HCT116 (cell line): ENCODE data around the gene PACRG. TPM values are rescaled to one million over a fixed set of nuclear protein-coding genes. Genes with fewer than 3 reads are reported as not detected.

Experiments
- ATAC-seq: fragments of 200-7000 bp; cut with Tn5 transposase; 2 replicates; pipeline ENCODE4 v1.9.1; 2020; ENCODE audit warnings: mild to moderate bottlenecking, moderate library complexity
- BruUV-seq: library from RNA; stranded (reverse); fragments of 400-500 nt; replicated peaks from 2 replicates; lab custom pipeline; 2021; lab: Mats Ljungman, UMichigan
- CTCF ChIA-PET: fragments of 300-600 bp; sonication (Branson Sonifier 250); formaldehyde crosslinking; loops from one replicate; lab custom pipeline; 2021; ENCODE audit warnings: antibody characterized with exemption; lab: Charles Lee
- POLR2A ChIA-PET: fragments of 300-600, 350-600 bp; sonication (Branson Sonifier 250); formaldehyde crosslinking; loops from one replicate; lab custom pipeline; 2021; ENCODE audit warnings: antibody characterized with exemption; lab: Charles Lee
- RAD21 ChIA-PET, 2 experiments: fragments of 300-600 bp; sonication (Branson Sonifier 250); formaldehyde crosslinking; loops; one replicate each; lab custom pipeline; 2023; ENCODE audit warnings: low total read pairs in 2 of 2; ENCODE audit not compliant: uncharacterized antibody in 2 of 2, unreplicated experiment in 2 of 2, low non-redundant PET in 1 of 2; lab: Charles Lee
- DNase-seq: peaks from one replicate; pipeline ENCODE4 v3.0.0-alpha.2; 2010; ENCODE audit warnings: low read depth, low spot score
- H2AFZ ChIP-seq: fragments of 200-600 bp; shearing (Covaris generic), sonication (generic); 2 replicates; pipeline ENCODE4 v1.6.1; 2017; ENCODE audit warnings: low read depth, mixed run types, mixed read lengths, antibody characterized with exemption, low read length; ENCODE audit not compliant: poor library complexity, severe bottlenecking
- H3K27ac ChIP-seq: 2 replicates; pipeline ENCODE4 v1.5.1; 2012; ENCODE audit warnings: low read depth, low read length
- H3K27me3 ChIP-seq: fragments of 200-600 bp; sonication (generic); 2 replicates; pipeline ENCODE4 v1.6.1; 2016; ENCODE audit warnings: mixed run types, low read length, mixed read lengths; ENCODE audit not compliant: insufficient read depth
- H3K36me3 ChIP-seq, 2 experiments: fragments of 200-500 bp in 1 of 2; fragments of 200-600 bp in 1 of 2; sonication (Bioruptor generic) in 1 of 2; sonication (generic) in 1 of 2; 2 replicates each; pipeline versions ENCODE4 v1.5.1 to v1.6.1; 2014 to 2016; ENCODE audit warnings: low read length in 2 of 2, inconsistent platforms in 1 of 2, mixed read lengths in 1 of 2, mixed run types in 1 of 2; ENCODE audit not compliant: insufficient read depth in 2 of 2, control insufficient read depth in 1 of 2
- H3K4me1 ChIP-seq, 2 experiments: fragments of 200-600 bp in 1 of 2; sonication (generic) in 1 of 2; 2 replicates each; pipeline versions ENCODE4 v1.5.1 to v1.6.1; 2012 to 2017; ENCODE audit warnings: low read length in 2 of 2, inconsistent platforms in 1 of 2, mild to moderate bottlenecking in 1 of 2, mixed read lengths in 1 of 2, mixed run types in 1 of 2, moderate library complexity in 1 of 2; ENCODE audit not compliant: insufficient read depth in 2 of 2, control insufficient read depth in 1 of 2
- H3K4me2 ChIP-seq: fragments of 200-600 bp; sonication (generic); 2 replicates; pipeline ENCODE4 v1.6.1; 2017; ENCODE audit warnings: mixed run types, low read length, mixed read lengths
- H3K4me3 ChIP-seq, 2 experiments: fragments of 200-600 bp in 1 of 2; sonication (generic) in 1 of 2; replicated peaks in 1 of 2; 2 replicates each; pipeline ENCODE4 v1.5.1; 2011 to 2016; ENCODE audit warnings: low read length in 2 of 2, control low read depth in 1 of 2, low read depth in 1 of 2, mild to moderate bottlenecking in 1 of 2, mixed read lengths in 1 of 2, mixed run types in 1 of 2
- H3K79me2 ChIP-seq: fragments of 200-600 bp; sonication (generic); 2 replicates; pipeline ENCODE4 v1.6.1; 2017; ENCODE audit warnings: mild to moderate bottlenecking, mixed run types, low read length, moderate library complexity, mixed read lengths; ENCODE audit not compliant: insufficient read depth
- H3K9ac ChIP-seq: fragments of 200-600 bp; sonication (generic); 2 replicates; pipeline ENCODE4 v1.6.1; 2016; ENCODE audit warnings: low read length, mixed read lengths
- H3K9me2 ChIP-seq: fragments of 200-600 bp; sonication (generic), shearing (Covaris generic); 2 replicates; pipeline ENCODE4 v1.6.1; 2017; ENCODE audit warnings: mixed run types, mild to moderate bottlenecking, moderate library complexity; ENCODE audit not compliant: insufficient read depth
- H3K9me3 ChIP-seq, 2 experiments: fragments of 200-500 bp in 1 of 2; fragments of 200-600 bp in 1 of 2; sonication (Bioruptor generic) in 1 of 2; sonication (generic) in 1 of 2; 2 replicates each; pipeline ENCODE4 v1.6.1; 2014 to 2017; ENCODE audit warnings: low read length in 2 of 2, mixed read lengths in 2 of 2, inconsistent platforms in 1 of 2, low read depth in 1 of 2, mild to moderate bottlenecking in 1 of 2, mixed run types in 1 of 2, moderate library complexity in 1 of 2; ENCODE audit not compliant: control insufficient read depth in 1 of 2, insufficient read depth in 1 of 2
- H4K20me1 ChIP-seq: fragments of 200-600 bp; sonication (generic), shearing (Covaris generic); 2 replicates; pipeline ENCODE4 v1.6.1; 2017; ENCODE audit warnings: mixed run types, mild to moderate bottlenecking, moderate library complexity; ENCODE audit not compliant: insufficient read depth
- CBX3 ChIP-seq: IDR thresholded peaks from 2 replicates; pipeline ENCODE4 v1.6.1; 2012; ENCODE audit warnings: low read depth
- CEBPB ChIP-seq: IDR thresholded peaks from 2 replicates; pipeline ENCODE4 v1.6.1; 2012; ENCODE audit warnings: low read depth
- EGR1 ChIP-seq: IDR thresholded peaks from 2 replicates; pipeline ENCODE4 v1.6.1; 2012; ENCODE audit warnings: low read depth
- ELF1 ChIP-seq: IDR thresholded peaks from 2 replicates; pipeline ENCODE4 v1.6.1; 2012; ENCODE audit warnings: low read depth, borderline replicate concordance
- JUND ChIP-seq: IDR thresholded peaks from 2 replicates; pipeline ENCODE4 v1.6.1; 2012
- POLR2A ChIP-seq: IDR thresholded peaks from 2 replicates; pipeline ENCODE4 v1.7.0; 2011; ENCODE audit warnings: borderline replicate concordance; ENCODE audit not compliant: insufficient read depth, insufficient read length; ENCODE audit errors: extremely low read depth
- POLR2AphosphoS5 ChIP-seq: IDR thresholded peaks from 2 replicates; pipeline ENCODE4 v1.6.1; 2011; ENCODE audit warnings: mild to moderate bottlenecking, low read depth, low read length, moderate library complexity
- SIN3A ChIP-seq: IDR thresholded peaks from 2 replicates; pipeline ENCODE4 v1.6.1; 2012; ENCODE audit warnings: low read depth
- SP1 ChIP-seq: IDR thresholded peaks from 2 replicates; pipeline ENCODE4 v1.6.1; 2012; ENCODE audit warnings: low read depth
- TCF7L2 ChIP-seq: IDR thresholded peaks from 2 replicates; pipeline ENCODE4 v1.7.0; 2011; ENCODE audit warnings: borderline replicate concordance, inconsistent platforms; ENCODE audit not compliant: insufficient read depth, insufficient read length; ENCODE audit errors: extremely low read depth
- ZNF274 ChIP-seq: fragments of 200-500 bp; sonication (Bioruptor generic); IDR thresholded peaks from 2 replicates; pipeline ENCODE4 v1.6.1; 2014; ENCODE audit warnings: mild to moderate bottlenecking, low read depth, low read length, inconsistent platforms
- intact Hi-C: fragments of 100-400 bp; cut with micrococcal nuclease; formaldehyde crosslinking; loops from 2 replicates; pipeline ENCODE4 v1.10.0; 2022
- total RNA-seq: library from RNA; stranded (reverse); gene quantifications from one replicate; pipeline ENCODE4 v1.2.1, GENCODE V29; 2021; ENCODE audit not compliant: unreplicated experiment
- TF ChIP-seq, protein P1 (sequence below), 3 experiments: fragments of 200-600 bp in 1 of 3; sonication (generic) in 1 of 3; IDR thresholded peaks in 2 of 3; conservative IDR thresholded peaks in 1 of 3; 2 replicates each; pipeline ENCODE4 v1.5.1; 2012 to 2017; ENCODE audit warnings: low read depth in 2 of 3, low read length in 2 of 3, antibody characterized with exemption in 1 of 3, borderline replicate concordance in 1 of 3, control low read depth in 1 of 3, mild to moderate bottlenecking in 1 of 3, mixed read lengths in 1 of 3, mixed run types in 1 of 3, moderate library complexity in 1 of 3; ENCODE audit not compliant: insufficient read depth in 1 of 3
- TF ChIP-seq, protein P2 (sequence below): IDR thresholded peaks from 2 replicates; pipeline ENCODE4 v1.6.1; 2011; ENCODE audit warnings: mild to moderate bottlenecking, low read length, moderate library complexity; ENCODE audit not compliant: insufficient replicate concordance; ENCODE audit errors: extremely low read depth
- TF ChIP-seq, protein P3 (sequence below): IDR thresholded peaks from 2 replicates; pipeline ENCODE4 v1.6.1; 2012

Gene PACRG
- total RNA-seq, 1 experiment from 2014 or later, result 0.71 TPM

DNA sequence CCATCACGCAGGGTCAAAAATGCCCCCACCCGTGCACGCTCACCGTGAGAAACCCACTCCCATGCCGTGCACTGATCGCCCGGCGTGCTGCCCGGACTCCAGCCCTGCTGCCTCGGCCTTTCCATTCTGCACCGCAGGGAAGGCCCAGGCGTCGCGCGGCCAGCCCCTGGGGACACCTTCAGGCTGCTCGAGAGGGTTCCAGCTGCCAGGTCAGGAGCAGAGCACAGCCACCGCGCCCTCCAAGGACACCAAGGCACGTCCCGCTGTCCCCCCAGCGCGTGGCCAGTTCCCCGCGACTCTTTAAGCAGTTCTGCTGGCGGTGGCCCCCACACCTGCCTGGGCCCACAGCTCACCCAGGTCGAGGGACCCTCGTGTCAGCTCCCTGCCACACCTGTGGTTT is 372.5 kb downstream of the PACRG start:
- CTCF ChIA-PET, result no interaction called here
- DNase-seq (no peak), ATAC-seq (no peak)
- H3K27me3 ChIP-seq, result no peaks in the 10 kb centered on the region
- intact Hi-C loops, result no loop called here
- H3K79me2 ChIP-seq, result no peaks in the 10 kb centered on the region
- no peak overlapping the region for H3K9ac ChIP-seq
- no peaks in the 10 kb centered on the region for H4K20me1 ChIP-seq
- H3K4me2 ChIP-seq, result no peak overlapping the region
- no peaks in the 10 kb centered on the region for H3K4me1 ChIP-seq
- POLR2A ChIA-PET, result no interaction called here
- RAD21 ChIA-PET, result no interaction called here
- no peak overlapping the region for H2AFZ ChIP-seq
- BruUV-seq, result no TSS peak
- no peak for TF ChIP-seq SP1
- TF ChIP-seq SIN3A, result no peak
- no peak for TF ChIP-seq CEBPB
- TF ChIP-seq, protein P1, sequence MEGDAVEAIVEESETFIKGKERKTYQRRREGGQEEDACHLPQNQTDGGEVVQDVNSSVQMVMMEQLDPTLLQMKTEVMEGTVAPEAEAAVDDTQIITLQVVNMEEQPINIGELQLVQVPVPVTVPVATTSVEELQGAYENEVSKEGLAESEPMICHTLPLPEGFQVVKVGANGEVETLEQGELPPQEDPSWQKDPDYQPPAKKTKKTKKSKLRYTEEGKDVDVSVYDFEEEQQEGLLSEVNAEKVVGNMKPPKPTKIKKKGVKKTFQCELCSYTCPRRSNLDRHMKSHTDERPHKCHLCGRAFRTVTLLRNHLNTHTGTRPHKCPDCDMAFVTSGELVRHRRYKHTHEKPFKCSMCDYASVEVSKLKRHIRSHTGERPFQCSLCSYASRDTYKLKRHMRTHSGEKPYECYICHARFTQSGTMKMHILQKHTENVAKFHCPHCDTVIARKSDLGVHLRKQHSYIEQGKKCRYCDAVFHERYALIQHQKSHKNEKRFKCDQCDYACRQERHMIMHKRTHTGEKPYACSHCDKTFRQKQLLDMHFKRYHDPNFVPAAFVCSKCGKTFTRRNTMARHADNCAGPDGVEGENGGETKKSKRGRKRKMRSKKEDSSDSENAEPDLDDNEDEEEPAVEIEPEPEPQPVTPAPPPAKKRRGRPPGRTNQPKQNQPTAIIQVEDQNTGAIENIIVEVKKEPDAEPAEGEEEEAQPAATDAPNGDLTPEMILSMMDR (IDR thresholded peaks at IDR 0.05 in 2 of 3, conservative IDR thresholded peaks at IDR 0.05 in 1 of 3; ENCODE audit: borderline replicate concordance in 1 of 3, insufficient read depth in 1 of 3, low read depth in 2 of 3, low read length in 2 of 3), result no peak
- no peak for TF ChIP-seq POLR2AphosphoS5
- TF ChIP-seq JUND, result no peak
- TF ChIP-seq, protein P2, sequence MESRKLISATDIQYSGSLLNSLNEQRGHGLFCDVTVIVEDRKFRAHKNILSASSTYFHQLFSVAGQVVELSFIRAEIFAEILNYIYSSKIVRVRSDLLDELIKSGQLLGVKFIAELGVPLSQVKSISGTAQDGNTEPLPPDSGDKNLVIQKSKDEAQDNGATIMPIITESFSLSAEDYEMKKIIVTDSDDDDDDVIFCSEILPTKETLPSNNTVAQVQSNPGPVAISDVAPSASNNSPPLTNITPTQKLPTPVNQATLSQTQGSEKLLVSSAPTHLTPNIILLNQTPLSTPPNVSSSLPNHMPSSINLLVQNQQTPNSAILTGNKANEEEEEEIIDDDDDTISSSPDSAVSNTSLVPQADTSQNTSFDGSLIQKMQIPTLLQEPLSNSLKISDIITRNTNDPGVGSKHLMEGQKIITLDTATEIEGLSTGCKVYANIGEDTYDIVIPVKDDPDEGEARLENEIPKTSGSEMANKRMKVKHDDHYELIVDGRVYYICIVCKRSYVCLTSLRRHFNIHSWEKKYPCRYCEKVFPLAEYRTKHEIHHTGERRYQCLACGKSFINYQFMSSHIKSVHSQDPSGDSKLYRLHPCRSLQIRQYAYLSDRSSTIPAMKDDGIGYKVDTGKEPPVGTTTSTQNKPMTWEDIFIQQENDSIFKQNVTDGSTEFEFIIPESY, result no peak
- TF ChIP-seq CBX3, result no peak
- TF ChIP-seq, protein P3, sequence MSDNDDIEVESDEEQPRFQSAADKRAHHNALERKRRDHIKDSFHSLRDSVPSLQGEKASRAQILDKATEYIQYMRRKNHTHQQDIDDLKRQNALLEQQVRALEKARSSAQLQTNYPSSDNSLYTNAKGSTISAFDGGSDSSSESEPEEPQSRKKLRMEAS, result no peak
- TF ChIP-seq EGR1, result no peak
- TF ChIP-seq TCF7L2, result no peak
- TF ChIP-seq ZNF274, result no peak
- no peak for TF ChIP-seq POLR2A
- no peak for TF ChIP-seq ELF1
- TF ChIP-seq, all 23 proteins: peak for 0
- H3K9me2 ChIP-seq, result no peaks in the 10 kb centered on the region
- no peak overlapping the region for H3K27ac ChIP-seq
- no peaks in the 10 kb centered on the region for H3K9me3 ChIP-seq
- no peak overlapping the region for H3K4me3 ChIP-seq
- no peaks in the 10 kb centered on the region for H3K36me3 ChIP-seq
